LNCaP clone FGC (cell line): ENCODE measurements around the gene COL9A1.

Experiments
- DNase-seq: peaks from one replicate; pipeline ENCODE4 v3.0.0-alpha.2; 2011; ENCODE audit warnings: low read depth
- H3K4me3 ChIP-seq: 2 replicates; pipeline ENCODE4 v1.5.1; 2011; ENCODE audit warnings: mild to moderate bottlenecking, low read depth, low read length, control low read depth
- CTCF ChIP-seq: IDR thresholded peaks from 2 replicates; pipeline ENCODE4 v1.5.1; 2012; ENCODE audit warnings: mild to moderate bottlenecking; ENCODE audit not compliant: control insufficient read depth, insufficient read depth; ENCODE audit errors: extremely low read depth

The COL9A1 gene

GRCh38 chr6:70221025-70221714 lies 81.7 kb downstream of the COL9A1 start:
- no peak for DNase-seq
- peak; percentile 54 for TF ChIP-seq CTCF
- no peak overlapping the region for H3K4me3 ChIP-seq

GRCh38 chr6:70219943-70220613 lies 82.8 kb downstream of the COL9A1 start:
- DNase-seq: no peak
- TF ChIP-seq CTCF: no peak
- no peak overlapping the region for H3K4me3 ChIP-seq

GRCh38 chr6:70216767-70217166 lies 86.1 kb downstream of the COL9A1 start:
- TF ChIP-seq CTCF: no peak
- DNase-seq: no peak
- H3K4me3 ChIP-seq: no peak overlapping the region

GRCh38 chr6:70215460-70216108 lies 87.3 kb downstream of the COL9A1 start:
- no peak for DNase-seq
- H3K4me3 ChIP-seq: no peak overlapping the region
- no peak for TF ChIP-seq CTCF

- no peak overlapping the region for H3K4me3 ChIP-seq
- no peak for DNase-seq
- peak; percentile 46 for TF ChIP-seq CTCF
Observed at GRCh38 chr6:70210462-70210861, 92.4 kb downstream of the COL9A1 start.

GRCh38 chr6:70208235-70208790 lies 94.6 kb downstream of the COL9A1 start:
- DNase-seq: no peak
- TF ChIP-seq CTCF: no peak
- no peak overlapping the region for H3K4me3 ChIP-seq
